NOMO-1 (cell line): ENCODE results near the gene FHL1.
"Not testable (repeated sequence)": the region's sequence is repeated elsewhere in the genome, so short reads cannot be mapped to it uniquely, and the experiment has no call there.

Experiments used
- DNase-seq, 2 experiments: peaks; one replicate each; lab custom pipeline; 2025; ENCODE audit not compliant: unreplicated experiment in 2 of 2; lab: John Stamatoyannopoulos, UW

FHL1 gene

DNA sequence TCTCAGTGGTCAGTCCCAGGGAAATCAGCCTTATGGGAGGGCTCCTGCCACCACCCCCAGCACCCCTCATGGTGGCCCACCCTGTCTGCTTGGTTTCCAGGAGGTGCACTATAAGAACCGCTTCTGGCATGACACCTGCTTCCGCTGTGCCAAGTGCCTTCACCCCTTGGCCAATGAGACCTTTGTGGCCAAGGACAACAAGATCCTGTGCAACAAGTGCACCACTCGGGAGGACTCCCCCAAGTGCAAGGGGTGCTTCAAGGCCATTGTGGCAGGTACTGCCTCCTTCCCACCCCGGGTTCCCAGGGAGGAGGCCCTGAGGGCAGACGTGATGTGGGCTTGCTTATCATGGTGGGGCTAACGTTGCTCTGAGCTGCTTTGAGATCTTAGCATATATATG, 59.6 kb downstream of the FHL1 start:
- no peak for DNase-seq

DNA sequence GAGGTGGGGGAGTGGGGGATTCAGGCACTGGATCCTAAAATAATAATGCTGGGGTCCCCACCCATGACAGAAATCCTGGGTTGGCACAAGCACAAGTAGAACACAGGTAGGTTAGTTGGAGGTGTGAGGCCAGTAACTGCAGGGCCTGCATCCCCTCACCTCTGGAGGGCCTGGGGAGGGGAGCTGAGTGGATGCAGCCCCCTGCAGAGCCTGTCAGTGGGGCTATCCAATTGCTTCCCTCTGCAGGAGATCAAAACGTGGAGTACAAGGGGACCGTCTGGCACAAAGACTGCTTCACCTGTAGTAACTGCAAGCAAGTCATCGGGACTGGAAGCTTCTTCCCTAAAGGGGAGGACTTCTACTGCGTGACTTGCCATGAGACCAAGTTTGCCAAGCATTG, 60.2 kb downstream of the FHL1 start:
- DNase-seq: no peak

DNA sequence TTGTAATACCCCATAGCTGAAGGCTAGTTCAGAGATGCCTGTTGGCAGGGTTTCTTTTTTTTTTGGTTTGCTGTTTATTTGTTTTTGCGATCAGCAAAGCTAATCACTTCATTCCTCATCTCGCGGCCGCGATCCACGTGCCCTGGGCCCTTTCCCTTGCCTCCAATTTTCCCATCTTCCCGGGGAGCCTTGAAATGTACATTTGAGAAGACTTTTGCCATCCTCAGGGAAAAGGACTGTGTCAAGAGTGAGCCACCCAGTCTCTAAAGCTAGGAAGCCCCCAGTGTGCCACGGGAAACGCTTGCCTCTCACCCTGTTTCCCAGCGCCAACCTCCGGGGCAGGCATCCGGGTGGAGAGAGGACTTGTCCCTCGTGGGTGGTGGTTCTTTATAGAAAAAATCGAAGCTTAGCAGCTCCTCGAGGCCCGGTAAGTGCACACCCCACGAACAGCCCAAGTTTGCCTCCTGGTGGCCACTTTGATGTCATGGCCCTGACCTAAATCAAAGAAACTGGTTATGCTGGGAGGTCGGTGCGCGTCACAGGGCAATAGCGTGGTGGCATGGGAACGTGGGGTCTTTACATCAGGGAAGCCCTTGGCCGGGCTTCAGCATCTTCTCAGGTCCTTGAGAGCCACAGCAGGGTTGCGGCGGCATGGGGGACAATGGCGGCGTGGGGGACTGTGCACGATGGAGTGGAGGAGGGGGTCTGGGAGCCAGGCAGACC, 61.8 kb downstream of the FHL1 start:
- DNase-seq: no peak

DNA sequence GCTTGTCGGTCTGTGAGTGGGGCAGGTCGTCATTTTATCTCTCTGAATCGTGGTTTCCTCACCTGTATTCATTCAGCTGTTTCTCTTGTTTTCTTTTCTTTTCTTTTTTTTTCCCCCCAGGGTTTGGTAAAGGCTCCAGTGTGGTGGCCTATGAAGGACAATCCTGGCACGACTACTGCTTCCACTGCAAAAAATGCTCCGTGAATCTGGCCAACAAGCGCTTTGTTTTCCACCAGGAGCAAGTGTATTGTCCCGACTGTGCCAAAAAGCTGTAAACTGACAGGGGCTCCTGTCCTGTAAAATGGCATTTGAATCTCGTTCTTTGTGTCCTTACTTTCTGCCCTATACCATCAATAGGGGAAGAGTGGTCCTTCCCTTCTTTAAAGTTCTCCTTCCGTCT, 62.4 kb downstream of the FHL1 start:
- DNase-seq: no peak

DNA sequence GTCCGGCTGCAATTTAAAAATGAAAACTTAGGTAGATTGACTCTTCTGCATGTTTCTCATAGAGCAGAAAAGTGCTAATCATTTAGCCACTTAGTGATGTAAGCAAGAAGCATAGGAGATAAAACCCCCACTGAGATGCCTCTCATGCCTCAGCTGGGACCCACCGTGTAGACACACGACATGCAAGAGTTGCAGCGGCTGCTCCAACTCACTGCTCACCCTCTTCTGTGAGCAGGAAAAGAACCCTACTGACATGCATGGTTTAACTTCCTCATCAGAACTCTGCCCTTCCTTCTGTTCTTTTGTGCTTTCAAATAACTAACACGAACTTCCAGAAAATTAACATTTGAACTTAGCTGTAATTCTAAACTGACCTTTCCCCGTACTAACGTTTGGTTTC, 62.9 kb downstream of the FHL1 start:
- DNase-seq: peak in 1 of 2 experiments; percentile 33

DNA sequence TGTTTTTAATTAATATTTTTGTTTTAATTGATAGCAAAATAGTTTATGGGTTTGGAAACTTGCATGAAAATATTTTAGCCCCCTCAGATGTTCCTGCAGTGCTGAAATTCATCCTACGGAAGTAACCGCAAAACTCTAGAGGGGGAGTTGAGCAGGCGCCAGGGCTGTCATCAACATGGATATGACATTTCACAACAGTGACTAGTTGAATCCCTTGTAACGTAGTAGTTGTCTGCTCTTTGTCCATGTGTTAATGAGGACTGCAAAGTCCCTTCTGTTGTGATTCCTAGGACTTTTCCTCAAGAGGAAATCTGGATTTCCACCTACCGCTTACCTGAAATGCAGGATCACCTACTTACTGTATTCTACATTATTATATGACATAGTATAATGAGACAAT, 63.5 kb downstream of the FHL1 start:
- DNase-seq: peak; percentile 21 to 25

DNA sequence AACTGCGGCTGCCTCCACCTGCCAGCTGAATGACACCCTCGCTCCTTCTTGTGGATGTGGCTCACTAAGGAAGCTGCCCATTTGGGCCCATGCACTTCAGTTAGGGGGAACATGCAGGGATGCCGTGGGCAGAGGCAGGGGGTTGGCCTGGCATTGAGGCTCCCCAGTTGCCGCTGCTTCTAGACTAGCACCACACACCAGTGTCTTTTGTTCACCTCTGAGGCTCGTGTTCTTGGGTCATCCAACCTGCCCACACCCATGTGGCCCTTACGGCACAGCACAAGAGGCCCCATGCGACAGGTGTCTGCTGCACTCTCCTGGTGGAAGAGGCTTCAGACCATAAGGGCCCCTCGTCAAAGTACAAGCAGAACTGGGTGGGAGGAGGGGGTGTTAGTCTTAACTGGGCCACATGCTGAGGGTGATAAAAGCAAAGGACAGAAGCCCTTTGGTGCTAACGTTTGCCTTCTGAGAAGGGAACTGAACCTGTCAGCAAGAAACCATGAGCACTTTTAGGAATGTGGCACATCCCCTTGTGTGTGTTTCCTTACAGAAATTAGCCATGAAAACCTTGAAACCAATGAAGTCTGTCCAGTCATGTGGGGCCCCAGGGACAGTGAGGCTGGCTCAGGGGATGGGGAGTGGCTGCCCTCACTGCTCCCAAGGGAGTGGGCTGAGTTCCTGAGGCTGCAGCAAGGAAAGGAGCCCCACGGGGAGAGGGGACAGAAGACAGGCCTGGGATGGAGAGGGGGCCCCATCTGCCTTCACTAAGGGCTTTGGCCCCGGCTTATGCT, 64.6 kb downstream of the FHL1 start:
- no peak for DNase-seq

DNA sequence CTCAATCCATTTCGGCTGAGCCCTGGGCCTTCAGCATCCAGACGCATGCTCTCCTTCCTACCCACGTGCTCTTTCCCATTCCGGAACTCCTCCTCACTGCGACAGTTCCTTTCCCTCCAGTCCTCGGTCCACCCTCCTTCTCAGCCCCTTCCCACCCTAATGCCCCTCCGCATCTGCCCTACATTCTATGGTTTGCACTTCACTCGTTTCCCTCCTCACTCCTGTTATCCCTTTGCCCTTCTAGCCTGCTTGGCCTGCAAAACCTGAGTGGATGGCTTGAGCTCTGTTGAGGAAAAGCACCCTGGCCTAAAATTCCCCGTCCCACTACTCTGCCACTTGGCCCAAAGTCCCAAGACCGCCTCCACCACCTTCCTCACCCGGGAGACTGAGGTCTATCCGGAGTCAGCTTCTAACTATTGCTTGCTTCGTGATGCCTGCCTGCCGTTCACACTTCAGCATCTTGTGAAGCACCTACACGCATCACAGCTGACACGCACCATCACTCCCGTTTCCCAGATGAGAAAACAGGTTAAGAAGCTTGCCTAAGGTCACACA, 65.3 kb downstream of the FHL1 start:
- DNase-seq: no peak

DNA sequence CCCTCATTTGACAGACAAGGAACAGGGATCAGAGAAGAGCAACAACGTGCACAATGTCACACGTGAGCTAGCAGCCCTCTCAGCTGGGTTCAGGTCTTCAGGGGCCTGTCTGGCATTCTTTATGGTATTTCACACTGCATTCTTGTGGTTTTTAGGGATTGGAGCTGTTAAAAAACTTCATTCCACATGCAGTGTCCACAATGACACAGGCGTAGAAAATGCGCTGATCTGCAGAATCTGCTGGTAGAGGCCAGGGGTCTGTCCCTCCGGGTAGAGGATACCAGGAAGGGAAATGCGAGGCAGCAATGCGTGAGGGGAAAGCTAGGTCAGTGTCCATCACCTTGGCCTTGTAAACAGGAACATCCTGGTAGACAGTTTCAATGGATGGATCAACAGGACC, 67.2 kb downstream of the FHL1 start:
- DNase-seq: no peak

DNA sequence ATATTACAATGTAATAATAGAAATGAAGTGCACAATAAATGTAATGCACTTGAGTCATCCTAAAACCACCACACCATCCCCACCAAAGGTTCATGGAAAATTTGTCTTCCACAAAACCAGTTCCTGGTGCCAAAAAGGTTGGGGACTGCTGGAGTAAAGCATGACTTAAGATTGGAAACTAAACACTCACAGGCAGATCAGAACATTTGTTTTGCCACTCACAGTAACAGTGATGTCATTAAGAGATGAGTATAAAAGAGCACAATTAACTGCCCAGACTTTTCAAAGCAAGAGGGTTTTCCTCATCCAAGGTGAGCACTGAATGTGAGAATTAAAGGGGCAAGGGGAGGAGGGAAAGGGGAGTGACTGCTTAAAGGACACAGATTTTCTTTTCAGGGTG, 68.2 kb downstream of the FHL1 start:
- DNase-seq: no peak

DNA sequence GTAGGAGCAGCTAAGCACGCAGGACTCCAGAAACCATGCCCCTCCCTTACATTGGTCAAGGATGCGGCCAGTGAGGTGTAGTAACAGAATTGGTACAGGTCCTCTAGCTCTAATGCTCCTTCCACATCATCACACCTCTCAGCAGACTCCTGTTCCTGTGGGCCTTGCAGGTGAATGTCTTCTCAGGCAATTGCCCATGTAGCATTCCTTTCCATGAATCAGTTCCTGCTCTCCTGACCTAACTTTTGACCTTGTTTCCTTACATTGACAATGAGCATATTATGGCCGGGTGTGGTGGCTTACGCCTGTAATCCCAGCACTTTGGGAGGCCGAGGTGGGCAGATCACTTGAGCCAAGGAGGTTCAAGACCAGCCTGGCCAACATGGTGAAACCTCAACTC, 72.6 kb downstream of the FHL1 start:
- DNase-seq: no peak

DNA sequence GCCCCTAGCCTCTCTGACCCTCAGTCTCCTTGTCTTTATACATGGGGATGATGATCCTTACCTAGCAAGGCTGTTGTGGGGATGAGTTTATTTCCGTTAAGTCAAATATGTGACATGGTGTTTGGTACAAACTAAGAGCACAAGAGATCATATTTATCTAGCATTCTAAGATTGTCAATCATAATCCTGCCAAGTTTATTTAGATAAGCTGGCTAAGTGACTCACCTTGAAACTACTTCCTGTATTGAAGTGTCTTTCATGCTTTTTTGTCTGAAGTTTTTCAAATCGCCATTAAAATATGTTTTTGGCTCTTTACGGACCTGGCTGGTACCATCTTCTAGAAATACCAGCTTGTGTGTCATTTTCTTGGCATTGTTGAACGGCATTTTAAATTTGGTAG, 73.2 kb downstream of the FHL1 start:
- DNase-seq: no peak

DNA sequence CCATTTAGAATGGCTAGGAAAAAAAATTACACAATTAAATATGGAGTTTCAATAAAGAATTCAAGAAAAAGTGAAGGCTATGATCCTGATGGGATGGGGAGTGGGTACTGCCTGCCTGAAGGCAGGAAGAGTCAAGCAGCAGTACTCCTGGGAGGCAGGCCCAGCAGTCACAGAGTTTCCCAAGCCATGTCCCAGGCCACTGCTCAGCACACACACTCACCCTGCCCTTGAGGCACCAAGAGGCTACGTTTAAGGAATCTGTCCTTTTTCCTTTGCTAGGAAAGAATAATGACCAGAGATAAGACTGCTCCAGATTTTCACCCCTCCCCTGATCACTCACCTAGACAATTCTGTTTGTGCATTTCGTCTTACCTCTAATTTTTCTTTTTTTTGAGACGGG, 73.6 kb downstream of the FHL1 start:
- no peak for DNase-seq

DNA sequence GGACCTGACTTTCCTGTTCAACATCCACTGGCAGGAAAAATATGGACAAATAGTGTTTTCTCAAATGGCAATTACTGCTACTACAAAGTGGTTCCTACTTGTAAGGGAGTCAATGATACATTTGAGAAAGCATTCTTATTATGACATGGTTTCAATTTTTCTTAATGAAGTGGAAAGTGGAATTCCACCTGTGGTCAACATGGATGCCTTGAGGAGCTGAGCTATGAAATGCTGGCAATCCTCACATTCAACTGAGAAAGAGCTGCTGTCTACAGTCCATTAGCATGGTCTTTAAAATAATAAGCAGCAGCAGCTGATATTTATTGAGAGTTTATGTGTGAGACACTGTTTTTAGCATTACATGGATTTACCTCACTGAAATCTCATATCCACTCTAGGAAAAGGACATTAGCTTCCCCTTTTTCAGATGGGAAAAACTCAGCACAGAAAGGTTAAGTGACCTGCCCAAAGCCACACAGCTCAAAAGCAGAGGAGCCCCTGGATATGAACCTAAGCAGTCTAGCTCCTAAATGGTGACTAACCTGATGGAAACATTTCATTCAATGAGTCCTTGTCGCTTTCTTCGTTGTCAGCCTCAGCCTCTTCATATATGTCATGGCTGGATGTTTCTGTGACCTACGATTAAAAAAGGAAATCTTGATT, 74.6 kb downstream of the FHL1 start:
- DNase-seq: no peak

DNA sequence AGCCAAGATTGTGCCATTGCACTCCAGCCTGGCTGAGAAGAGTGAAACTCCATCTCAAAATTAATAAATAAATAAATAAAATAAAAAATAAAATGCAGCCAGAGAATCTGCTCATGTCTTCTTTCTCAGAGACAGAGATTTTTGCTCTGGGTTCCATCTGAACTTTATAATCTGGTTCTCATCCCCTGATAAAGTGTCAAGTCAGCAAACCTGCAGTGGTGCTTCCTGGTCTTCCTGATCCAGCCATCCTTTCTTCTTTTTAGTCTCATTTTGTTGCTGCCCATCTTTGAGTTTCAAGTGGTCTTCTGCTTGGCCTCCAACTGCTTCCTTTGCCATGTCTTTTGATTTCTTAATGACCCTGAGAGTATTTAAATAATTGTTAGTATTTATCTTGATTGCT, 79.7 kb downstream of the FHL1 start:
- no peak for DNase-seq

DNA sequence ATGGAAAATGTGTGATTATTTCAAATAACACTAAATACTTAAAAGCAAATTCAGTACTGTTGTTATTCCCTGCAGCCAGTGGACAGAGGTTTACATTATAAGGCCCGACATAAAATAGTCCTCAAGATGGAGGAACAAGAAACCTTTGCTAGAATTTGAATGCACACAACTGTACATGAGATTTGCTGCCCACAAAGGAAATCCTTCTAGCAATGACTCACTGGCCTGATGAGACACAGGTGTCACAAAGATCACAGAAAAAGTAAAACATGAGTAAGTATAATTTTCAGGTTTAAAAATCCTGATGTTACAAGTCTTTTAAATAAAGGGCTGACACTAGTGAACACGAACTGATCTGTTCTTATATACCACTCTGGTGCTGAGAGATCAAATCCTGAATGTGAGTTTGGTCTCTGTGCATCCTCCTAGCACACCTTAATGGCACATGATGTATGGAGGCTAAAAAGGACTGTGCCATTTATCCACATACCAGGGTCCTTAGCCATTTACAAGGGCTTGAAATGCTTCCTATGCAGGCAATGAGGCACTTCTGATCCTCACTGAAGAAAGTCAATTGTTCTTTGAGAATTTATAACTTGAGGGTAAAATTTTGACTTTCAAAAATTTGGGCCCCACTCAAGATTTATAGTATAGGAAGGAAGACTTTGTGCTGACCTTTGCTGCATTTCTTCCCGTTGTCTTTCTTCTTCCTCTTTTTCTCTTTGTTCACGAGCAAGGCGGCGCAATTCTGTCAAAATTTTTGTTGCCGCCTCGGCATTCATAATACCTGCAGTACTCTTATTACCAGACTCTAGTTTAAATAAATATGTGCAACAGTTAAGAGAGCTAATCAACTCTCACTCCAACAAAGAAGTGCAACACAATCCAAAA, 80.9 kb downstream of the FHL1 start:
- peak in 1 of 2 experiments; percentile 55 for DNase-seq

DNA sequence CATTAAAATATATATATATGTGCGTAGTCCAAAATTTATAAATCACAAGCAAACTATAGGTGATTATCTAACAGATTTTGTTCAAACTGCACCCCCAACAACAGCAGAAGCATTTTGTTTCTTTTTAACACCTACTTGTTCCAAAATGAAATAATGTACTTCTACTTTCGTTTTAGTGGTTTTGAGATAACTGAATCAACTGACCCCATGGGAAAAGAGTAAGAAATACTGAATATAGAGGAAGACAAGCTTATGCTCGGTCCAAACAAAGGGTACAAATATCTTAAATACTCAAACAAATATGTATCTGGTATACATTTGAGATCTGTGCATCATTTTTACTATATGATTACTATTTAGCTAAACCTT, 81.5 kb downstream of the FHL1 start:
- no peak for DNase-seq

DNA sequence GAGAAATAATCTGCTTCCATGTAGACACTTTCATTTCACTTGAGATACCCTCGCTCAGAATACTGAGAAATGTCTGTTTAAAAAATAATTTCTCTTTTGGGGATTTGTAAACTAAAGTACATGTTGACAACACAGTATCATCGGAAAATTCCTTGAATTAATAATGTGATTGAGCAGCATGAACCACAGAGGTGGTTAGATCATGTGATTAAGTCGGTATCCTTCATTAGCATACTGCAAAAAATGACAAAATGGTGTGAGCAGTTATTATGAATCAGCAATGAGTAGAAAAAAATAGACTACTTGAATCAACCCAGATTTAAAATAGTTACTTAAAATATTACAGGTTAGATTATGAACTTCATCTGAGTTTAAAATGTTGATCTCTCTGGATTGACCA, 89.7 kb downstream of the FHL1 start:
- no peak for DNase-seq

DNA sequence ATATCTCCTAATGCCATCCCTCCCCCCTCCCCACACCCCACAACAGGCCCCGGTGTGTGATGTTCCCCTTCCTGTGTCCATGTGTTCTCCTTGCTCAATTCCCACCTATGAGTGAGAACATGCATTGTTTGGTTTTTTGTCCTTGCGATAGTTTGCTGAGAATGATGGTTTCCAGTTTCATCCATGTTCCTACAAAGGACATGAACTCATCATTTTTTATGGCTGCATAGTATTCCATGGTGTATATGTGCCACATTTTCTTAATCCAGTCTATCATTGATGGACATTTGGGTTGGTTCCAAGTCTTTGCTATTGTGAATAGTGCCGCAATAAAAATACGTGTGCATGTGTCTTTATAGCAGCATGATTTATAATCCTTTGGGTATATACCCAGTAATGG, 90.5 kb downstream of the FHL1 start:
- DNase-seq: not testable (repeated sequence)

DNA sequence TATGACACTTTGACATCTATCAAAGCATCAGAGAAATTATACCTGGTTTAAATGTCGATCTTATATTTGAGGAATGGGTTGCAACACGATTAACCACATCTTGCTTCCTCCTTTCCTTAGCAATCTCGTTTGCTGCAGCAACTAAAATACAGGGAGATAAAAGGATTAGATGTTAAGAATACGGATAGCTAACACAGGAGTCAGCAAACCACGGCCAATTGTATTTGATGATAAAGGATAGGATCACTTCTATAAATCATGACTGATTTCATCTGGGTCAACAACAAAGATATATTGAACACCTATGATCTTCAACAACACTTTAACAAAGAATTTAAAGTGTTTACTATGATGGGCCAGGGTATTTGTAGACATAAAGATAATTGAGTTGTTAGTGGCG, 98.9 kb downstream of the FHL1 start:
- DNase-seq: no peak
